ENCODE results near the gene AKAP12. TPM values are rescaled to one million over a fixed set of nuclear protein-coding genes. Genes with fewer than 3 reads are reported as not detected.
"Not testable (repeated sequence)": the region's sequence is repeated elsewhere in the genome, so short reads cannot be mapped to it uniquely, and the experiment has no call there.

Gene AKAP12
- total RNA-seq, 1 experiment from 2014 or later, result 33.7 TPM

- H3K36me3 ChIP-seq (replicated peaks; ENCODE audit: control insufficient read depth, insufficient read depth, low read length), result no peaks in the 10 kb centered on the region; the same call in none of the 2 replicates
These were observed 111.5 kb downstream of the AKAP12 start for GRCh38 chr6:151351146-151351700.

DNA sequence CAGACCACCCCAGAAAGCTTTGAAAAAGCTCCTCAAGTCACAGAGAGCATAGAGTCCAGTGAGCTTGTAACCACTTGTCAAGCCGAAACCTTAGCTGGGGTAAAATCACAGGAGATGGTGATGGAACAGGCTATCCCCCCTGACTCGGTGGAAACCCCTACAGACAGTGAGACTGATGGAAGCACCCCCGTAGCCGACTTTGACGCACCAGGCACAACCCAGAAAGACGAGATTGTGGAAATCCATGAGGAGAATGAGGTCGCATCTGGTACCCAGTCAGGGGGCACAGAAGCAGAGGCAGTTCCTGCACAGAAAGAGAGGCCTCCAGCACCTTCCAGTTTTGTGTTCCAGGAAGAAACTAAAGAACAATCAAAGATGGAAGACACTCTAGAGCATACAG lies 112.0 kb downstream of the AKAP12 start:
- no peaks in the 10 kb centered on the region; the same call in none of the 2 replicates for H3K36me3 ChIP-seq (replicated peaks; ENCODE audit: control insufficient read depth, insufficient read depth, low read length)
- H3K27me3 ChIP-seq (ENCODE audit: control insufficient read depth, insufficient read depth, low read length), result no peaks in the 10 kb centered on the region
- H3K4me3 ChIP-seq (ENCODE audit: insufficient read depth, low read depth, low read length), result no peak overlapping the region
- no peak for DNase-seq

More at GRCh38 chr6:151351146-151351700, 111.5 kb downstream of the AKAP12 start:
- Histone ChIP-seq H3K4me3 (ENCODE audit: insufficient read depth, low read depth, low read length) (no peak overlapping the region), H3K27me3 (ENCODE audit: control insufficient read depth, insufficient read depth, low read length) (no peaks in the 10 kb centered on the region)
- no peak for DNase-seq

DNA sequence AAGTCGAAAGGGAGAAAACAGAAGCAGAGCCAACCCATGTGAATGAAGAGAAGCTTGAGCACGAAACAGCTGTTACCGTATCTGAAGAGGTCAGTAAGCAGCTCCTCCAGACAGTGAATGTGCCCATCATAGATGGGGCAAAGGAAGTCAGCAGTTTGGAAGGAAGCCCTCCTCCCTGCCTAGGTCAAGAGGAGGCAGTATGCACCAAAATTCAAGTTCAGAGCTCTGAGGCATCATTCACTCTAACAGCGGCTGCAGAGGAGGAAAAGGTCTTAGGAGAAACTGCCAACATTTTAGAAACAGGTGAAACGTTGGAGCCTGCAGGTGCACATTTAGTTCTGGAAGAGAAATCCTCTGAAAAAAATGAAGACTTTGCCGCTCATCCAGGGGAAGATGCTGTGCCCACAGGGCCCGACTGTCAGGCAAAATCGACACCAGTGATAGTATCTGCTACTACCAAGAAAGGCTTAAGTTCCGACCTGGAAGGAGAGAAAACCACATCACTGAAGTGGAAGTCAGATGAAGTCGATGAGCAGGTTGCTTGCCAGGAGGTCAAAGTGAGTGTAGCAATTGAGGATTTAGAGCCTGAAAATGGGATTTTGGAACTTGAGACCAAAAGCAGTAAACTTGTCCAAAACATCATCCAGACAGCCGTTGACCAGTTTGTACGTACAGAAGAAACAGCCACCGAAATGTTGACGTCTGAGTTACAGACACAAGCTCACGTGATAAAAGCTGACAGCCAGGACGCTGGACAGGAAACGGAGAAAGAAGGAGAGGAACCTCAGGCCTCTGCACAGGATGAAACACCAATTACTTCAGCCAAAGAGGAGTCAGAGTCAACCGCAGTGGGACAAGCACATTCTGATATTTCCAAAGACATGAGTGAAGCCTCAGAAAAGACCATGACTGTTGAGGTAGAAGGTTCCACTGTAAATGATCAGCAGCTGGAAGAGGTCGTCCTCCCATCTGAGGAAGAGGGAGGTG lies 112.9 kb downstream of the AKAP12 start:
- no peaks in the 10 kb centered on the region for H3K27me3 ChIP-seq (ENCODE audit: control insufficient read depth, insufficient read depth, low read length)
- DNase-seq, result no peak
- no peak overlapping the region for H3K4me3 ChIP-seq (ENCODE audit: insufficient read depth, low read depth, low read length)
- H3K36me3 ChIP-seq (replicated peaks; ENCODE audit: control insufficient read depth, insufficient read depth, low read length), result no peaks in the 10 kb centered on the region; the same call in none of the 2 replicates

DNA sequence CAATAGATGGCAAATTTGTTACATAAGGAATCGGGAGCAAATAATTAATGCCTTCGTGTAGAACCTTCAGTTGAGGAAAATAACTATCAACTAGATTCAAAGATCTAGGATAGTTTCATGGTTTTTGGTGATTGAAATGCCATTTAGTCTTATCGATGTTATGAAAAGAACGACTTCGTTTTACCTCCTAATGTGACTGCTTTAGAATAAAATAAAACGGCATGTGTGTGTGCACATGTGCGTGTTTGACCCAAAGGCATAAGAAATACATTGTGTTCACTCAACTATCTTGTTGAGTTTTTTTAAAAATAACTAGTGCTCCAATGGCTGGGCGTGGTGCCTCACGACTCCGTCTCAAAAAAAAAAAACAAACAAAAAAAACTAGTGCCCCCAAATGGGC lies 114.0 kb downstream of the AKAP12 start:
- Histone ChIP-seq H3K36me3 (replicated peaks; ENCODE audit: control insufficient read depth, insufficient read depth, low read length) (no peaks in the 10 kb centered on the region; the same call in none of the 2 replicates), H3K27me3 (ENCODE audit: control insufficient read depth, insufficient read depth, low read length) (no peaks in the 10 kb centered on the region), H3K4me3 (ENCODE audit: insufficient read depth, low read depth, low read length) (no peak overlapping the region)
- no peak for DNase-seq

DNA sequence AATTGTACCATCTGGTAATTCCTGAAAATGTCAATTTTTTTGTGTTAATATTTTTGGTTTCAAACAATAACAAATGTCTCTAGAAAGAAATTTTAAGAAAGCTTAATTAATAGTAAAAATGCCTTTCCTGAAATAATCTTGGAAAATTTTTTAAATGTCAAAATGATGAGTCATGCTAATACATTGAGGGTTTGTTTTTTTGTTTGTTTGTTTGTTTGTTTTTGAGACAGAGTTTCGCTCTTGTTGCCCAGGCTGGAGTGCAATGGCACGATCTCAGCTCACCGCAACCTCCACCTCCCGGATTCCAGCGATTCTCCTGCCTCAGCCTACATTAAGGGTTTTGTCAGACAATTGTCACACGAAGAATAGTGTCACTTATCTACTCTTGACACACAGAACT lies 117.2 kb downstream of the AKAP12 start:
- not testable (repeated sequence) for H3K36me3 ChIP-seq (replicated peaks; ENCODE audit: control insufficient read depth, insufficient read depth, low read length); H3K27me3 ChIP-seq (ENCODE audit: control insufficient read depth, insufficient read depth, low read length); H3K4me3 ChIP-seq (ENCODE audit: insufficient read depth, low read depth, low read length); DNase-seq

GRCh38 chr6:151357758-151358436 lies 118.1 kb downstream of the AKAP12 start:
- H3K27me3 ChIP-seq (ENCODE audit: control insufficient read depth, insufficient read depth, low read length), result no peaks in the 10 kb centered on the region
- H3K4me3 ChIP-seq (ENCODE audit: insufficient read depth, low read depth, low read length), result no peak overlapping the region
- no peak for DNase-seq
- H3K36me3 ChIP-seq (replicated peaks; ENCODE audit: control insufficient read depth, insufficient read depth, low read length), result no peaks in the 10 kb centered on the region

GRCh38 chr6:151358475-151358874 lies 118.7 kb downstream of the AKAP12 start:
- DNase-seq, result no peak
- Histone ChIP-seq H3K27me3 (ENCODE audit: control insufficient read depth, insufficient read depth, low read length) (no peaks in the 10 kb centered on the region), H3K4me3 (ENCODE audit: insufficient read depth, low read depth, low read length) (no peak overlapping the region), H3K36me3 (replicated peaks; ENCODE audit: control insufficient read depth, insufficient read depth, low read length) (no peaks in the 10 kb centered on the region)

DNA sequence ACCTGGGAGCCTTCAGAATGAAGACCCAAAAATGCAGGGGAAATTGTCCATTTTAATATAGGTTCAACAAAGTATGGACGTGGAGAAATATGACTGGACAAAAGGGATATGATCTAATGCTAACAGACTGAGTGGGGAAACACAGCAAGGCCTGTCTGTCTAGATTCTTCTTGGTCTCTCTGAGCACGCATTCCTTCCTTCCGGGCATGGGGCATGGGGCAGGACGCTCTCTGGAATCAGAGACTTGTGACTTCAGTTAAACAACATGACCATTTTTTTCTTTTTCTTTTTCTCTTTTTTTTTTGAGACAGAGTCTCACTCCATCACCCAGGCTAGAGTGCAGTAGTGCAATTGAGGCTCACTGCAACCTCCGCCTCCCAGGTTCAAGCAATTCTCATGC lies 119.7 kb downstream of the AKAP12 start:
- H3K36me3 ChIP-seq (replicated peaks; ENCODE audit: control insufficient read depth, insufficient read depth, low read length), result no peaks in the 10 kb centered on the region
- DNase-seq, result no peak
- no peaks in the 10 kb centered on the region for H3K27me3 ChIP-seq (ENCODE audit: control insufficient read depth, insufficient read depth, low read length)

DNA sequence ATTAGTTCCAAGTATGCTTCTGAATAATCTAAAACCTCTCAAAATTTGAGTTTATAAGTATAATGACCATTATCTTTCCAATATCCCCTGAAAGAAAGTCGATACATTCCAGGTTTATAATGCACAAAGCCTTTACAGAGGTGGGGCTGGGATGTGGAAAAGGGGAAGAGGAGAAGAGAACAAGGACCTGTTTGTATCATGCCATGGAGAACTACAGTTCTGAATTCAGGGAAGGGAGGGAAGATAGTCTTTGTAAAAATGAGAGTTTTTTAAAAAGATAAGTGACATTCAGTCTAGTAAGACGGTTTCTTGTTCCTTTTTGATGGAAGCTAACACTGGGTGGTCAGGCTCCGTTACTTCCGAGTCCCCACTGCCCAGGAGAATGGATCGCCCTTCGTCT lies 125.5 kb downstream of the AKAP12 start:
- Histone ChIP-seq H3K27me3 (ENCODE audit: control insufficient read depth, insufficient read depth, low read length) (no peaks in the 10 kb centered on the region), H3K4me3 (ENCODE audit: insufficient read depth, low read depth, low read length) (no peak overlapping the region), H3K36me3 (replicated peaks; ENCODE audit: control insufficient read depth, insufficient read depth, low read length) (peaks cover 8% of the 10 kb centered on the region)
- no peak for DNase-seq

More for the DNA sequence above, 119.7 kb downstream of the AKAP12 start:
- no peak overlapping the region for H3K4me3 ChIP-seq (ENCODE audit: insufficient read depth, low read depth, low read length)

DNA sequence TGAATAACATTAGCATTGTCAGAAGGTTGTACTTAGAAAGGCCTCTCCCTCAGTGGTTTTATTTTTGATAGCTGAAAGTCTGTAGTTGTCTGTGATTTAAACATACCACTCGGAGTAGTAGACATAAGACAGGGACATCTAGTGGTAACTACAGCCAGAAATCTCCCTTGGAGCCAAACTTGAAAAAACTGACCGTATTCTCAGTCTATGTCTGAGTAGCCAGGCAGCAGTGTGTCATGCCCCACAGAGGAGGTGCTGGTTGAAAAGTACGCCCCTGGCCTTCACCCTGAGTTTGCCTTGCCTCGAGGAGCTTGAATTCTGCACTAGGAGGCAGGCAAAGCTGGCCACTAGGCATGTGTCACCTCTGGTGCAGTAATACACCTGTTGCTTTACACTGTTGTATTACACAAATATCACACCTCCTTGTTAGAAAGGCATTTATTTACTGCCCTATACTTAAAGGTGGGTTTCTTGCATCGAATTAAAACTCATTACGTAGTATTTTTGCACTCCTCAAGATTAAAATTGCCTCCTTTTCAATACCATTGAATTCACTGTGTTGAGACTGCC lies 130.8 kb downstream of the AKAP12 start:
- no peak for DNase-seq
- H3K27me3 ChIP-seq (ENCODE audit: control insufficient read depth, insufficient read depth, low read length), result no peaks in the 10 kb centered on the region
- no peak overlapping the region for H3K4me3 ChIP-seq (ENCODE audit: insufficient read depth, low read depth, low read length)
- peaks cover 6% of the 10 kb centered on the region for H3K36me3 ChIP-seq (replicated peaks; ENCODE audit: control insufficient read depth, insufficient read depth, low read length)

DNA sequence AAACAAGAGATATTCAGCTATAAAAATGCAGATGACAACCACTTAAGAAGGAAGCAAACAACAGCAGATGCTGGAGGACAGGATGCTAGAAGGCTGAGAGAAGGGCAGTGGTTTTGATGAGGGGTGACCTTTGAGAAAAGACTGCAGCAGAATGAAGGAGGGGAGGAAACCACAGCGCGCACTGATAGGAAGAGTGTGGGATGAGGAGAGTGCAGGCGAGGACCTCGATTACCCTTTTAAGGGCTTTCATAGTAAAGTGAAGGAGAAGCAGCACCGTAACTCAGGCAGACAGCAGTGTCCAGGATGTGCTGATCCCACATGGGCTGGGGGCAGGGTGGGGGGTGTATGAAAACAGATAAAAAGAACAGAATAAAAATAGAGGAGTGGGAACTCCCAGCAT lies 132.4 kb downstream of the AKAP12 start:
- H3K4me3 ChIP-seq (ENCODE audit: insufficient read depth, low read depth, low read length), result no peak overlapping the region
- no peak for DNase-seq
- H3K36me3 ChIP-seq (replicated peaks; ENCODE audit: control insufficient read depth, insufficient read depth, low read length), result peaks cover 1% of the 10 kb centered on the region
- no peaks in the 10 kb centered on the region for H3K27me3 ChIP-seq (ENCODE audit: control insufficient read depth, insufficient read depth, low read length)

GRCh38 chr6:151374036-151374683 lies 134.4 kb downstream of the AKAP12 start:
- Histone ChIP-seq H3K27me3 (ENCODE audit: control insufficient read depth, insufficient read depth, low read length) (no peaks in the 10 kb centered on the region), H3K36me3 (replicated peaks; ENCODE audit: control insufficient read depth, insufficient read depth, low read length) (peaks cover 1% of the 10 kb centered on the region), H3K4me3 (ENCODE audit: insufficient read depth, low read depth, low read length) (no peak overlapping the region)
- peak; percentile 51 for DNase-seq

DNA sequence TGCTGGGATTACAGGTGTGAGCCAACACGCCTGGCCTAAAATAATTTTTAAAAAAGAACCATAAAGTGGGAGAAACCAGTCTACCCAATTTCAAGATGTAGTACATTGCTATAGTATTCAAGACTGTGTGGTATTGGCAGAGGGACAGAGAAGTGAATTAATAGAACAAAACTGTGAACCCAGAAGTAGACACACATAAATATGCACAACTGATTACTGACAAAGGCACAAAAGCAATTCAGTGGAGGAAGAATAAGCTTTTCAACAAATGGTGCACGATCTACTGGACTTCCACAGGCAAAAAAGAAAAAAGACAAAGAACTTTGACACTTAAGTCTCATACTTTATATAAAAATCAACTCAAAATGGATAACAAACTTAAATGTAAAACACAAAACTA lies 136.1 kb downstream of the AKAP12 start:
- H3K36me3 ChIP-seq (replicated peaks; ENCODE audit: control insufficient read depth, insufficient read depth, low read length), result peaks cover 1% of the 10 kb centered on the region
- no peaks in the 10 kb centered on the region for H3K27me3 ChIP-seq (ENCODE audit: control insufficient read depth, insufficient read depth, low read length)
- H3K4me3 ChIP-seq (ENCODE audit: insufficient read depth, low read depth, low read length), result no peak overlapping the region
- no peak for DNase-seq

DNA sequence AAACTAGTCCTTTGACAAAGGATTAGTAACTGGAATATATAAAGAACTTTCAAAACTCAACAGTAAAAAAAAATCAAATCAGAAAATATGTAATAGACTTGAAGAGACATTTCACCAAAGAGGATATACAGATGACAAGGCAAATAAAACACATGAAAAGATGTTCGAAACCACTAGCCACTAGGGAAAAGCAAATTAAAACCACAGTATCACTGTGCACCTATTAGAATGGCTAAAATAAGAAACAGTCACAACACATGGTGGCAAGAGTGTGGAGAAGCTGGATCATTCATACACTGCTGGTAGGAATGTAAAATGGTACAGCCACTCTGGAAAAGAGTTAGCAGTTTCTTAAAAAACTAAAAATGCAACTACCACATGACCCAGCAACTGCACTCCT lies 136.7 kb downstream of the AKAP12 start:
- DNase-seq, result no peak
- H3K27me3 ChIP-seq (ENCODE audit: control insufficient read depth, insufficient read depth, low read length), result no peaks in the 10 kb centered on the region
- H3K4me3 ChIP-seq (ENCODE audit: insufficient read depth, low read depth, low read length), result no peak overlapping the region
- H3K36me3 ChIP-seq (replicated peaks; ENCODE audit: control insufficient read depth, insufficient read depth, low read length), result peaks cover 1% of the 10 kb centered on the region

Measured in H7 (cell line).